Measurements from ENCODE around the gene IFRD2.
"Not testable (repeated sequence)": the region's sequence is repeated elsewhere in the genome, so short reads cannot be mapped to it uniquely, and the experiment has no call there.

IFRD2 gene

GRCh38 chr3:50272911-50273688, 19.1 kb downstream of the IFRD2 start:
- Histone ChIP-seq H3K36me3 (ENCODE audit: control insufficient read depth, insufficient read depth, low read length) (peaks cover 4% of the 10 kb centered on the region), H3K4me1 (ENCODE audit: control insufficient read depth, insufficient read depth, low read length) (peaks cover 12% of the 10 kb centered on the region), H3K9ac (ENCODE audit: low read depth, low read length) (no peak overlapping the region), H3K4me3 (ENCODE audit: low read depth, low read length) (peak overlapping the region; percentile 47), H3K9me3 (ENCODE audit: control insufficient read depth, insufficient read depth, low read length) (no peaks in the 10 kb centered on the region), H3K27me3 (ENCODE audit: control insufficient read depth, insufficient read depth, low read length) (peaks cover 44% of the 10 kb centered on the region)

DNA sequence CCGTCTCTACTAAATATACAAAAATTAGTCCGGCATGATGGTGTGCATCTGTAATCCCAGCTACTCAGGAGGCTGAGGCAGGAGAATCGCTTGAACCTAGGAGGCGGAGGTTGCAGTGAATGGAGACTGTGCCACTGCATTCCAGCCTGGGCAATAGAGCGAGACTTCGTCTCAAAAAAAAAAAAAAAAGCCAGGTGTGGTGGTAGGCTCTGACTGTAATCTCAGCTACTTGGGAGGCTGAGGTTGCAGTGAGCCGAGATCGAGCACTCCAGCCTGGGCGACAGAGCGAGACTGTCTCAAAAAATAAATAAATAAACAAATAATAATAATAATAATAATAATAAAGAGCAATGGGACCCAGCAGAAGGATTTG, 19.7 kb downstream of the IFRD2 start:
- Histone ChIP-seq H3K27me3 (ENCODE audit: control insufficient read depth, insufficient read depth, low read length) (peaks cover 42% of the 10 kb centered on the region), H3K4me1 (ENCODE audit: control insufficient read depth, insufficient read depth, low read length) (peaks cover 16% of the 10 kb centered on the region)
- not testable (repeated sequence) for H3K9me3 ChIP-seq (ENCODE audit: control insufficient read depth, insufficient read depth, low read length); H3K4me3 ChIP-seq (ENCODE audit: low read depth, low read length); H3K9ac ChIP-seq (ENCODE audit: low read depth, low read length); H3K36me3 ChIP-seq (ENCODE audit: control insufficient read depth, insufficient read depth, low read length)

- H3K27me3 ChIP-seq (ENCODE audit: control insufficient read depth, insufficient read depth, low read length), result peaks cover 34% of the 10 kb centered on the region
- H3K9me3 ChIP-seq (ENCODE audit: control insufficient read depth, insufficient read depth, low read length), result no peaks in the 10 kb centered on the region
- H3K36me3 ChIP-seq (ENCODE audit: control insufficient read depth, insufficient read depth, low read length), result peaks cover 4% of the 10 kb centered on the region
- no peak overlapping the region for H3K4me3 ChIP-seq (ENCODE audit: low read depth, low read length)
- H3K9ac ChIP-seq (ENCODE audit: low read depth, low read length), result no peak overlapping the region
- H3K4me1 ChIP-seq (ENCODE audit: control insufficient read depth, insufficient read depth, low read length), result peaks cover 17% of the 10 kb centered on the region
Observed at GRCh38 chr3:50271314-50271936, 20.8 kb downstream of the IFRD2 start.

DNA sequence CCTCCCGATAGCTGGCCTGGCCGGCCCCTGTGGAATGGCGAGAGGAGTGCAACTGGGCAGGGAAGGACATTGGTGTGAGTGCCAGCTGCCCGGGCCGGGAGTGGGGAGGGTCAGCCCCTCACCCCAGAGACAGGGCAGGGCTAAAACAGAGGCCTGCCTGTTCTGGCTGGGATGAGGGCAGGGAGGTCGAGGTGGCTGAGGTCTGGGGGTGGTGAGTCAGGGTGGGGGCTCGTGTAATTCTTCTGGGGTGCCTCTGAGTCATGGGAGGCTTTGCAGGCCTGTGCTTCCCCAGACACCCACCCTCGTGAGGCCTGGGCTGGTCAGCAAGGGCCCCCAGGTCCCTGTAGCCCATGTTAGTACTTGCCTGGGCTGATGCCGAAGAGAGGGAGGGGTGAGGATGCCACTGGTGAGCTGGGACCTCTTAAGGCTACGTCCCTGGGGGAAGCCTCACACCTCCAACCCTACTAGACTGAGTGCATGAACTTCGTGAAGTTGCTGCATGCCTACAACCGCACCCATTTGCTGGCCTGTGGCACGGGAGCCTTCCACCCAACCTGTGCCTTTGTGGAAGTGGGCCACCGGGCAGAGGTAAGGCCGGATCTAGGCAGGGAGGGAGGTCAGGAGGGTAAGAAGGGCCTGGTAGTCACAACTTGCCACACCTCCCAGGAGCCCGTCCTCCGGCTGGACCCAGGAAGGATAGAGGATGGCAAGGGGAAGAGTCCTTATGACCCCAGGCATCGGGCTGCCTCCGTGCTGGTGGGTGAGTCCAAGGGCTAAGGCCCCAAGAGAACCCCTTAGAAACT, 21.6 kb downstream of the IFRD2 start:
- H3K36me3 ChIP-seq (ENCODE audit: control insufficient read depth, insufficient read depth, low read length), result peaks cover 4% of the 10 kb centered on the region
- H3K4me3 ChIP-seq (ENCODE audit: low read depth, low read length), result no peak overlapping the region
- peaks cover 17% of the 10 kb centered on the region for H3K4me1 ChIP-seq (ENCODE audit: control insufficient read depth, insufficient read depth, low read length)
- H3K9me3 ChIP-seq (ENCODE audit: control insufficient read depth, insufficient read depth, low read length), result no peaks in the 10 kb centered on the region
- H3K27me3 ChIP-seq (ENCODE audit: control insufficient read depth, insufficient read depth, low read length), result peaks cover 27% of the 10 kb centered on the region
- no peak overlapping the region for H3K9ac ChIP-seq (ENCODE audit: low read depth, low read length)

DNA sequence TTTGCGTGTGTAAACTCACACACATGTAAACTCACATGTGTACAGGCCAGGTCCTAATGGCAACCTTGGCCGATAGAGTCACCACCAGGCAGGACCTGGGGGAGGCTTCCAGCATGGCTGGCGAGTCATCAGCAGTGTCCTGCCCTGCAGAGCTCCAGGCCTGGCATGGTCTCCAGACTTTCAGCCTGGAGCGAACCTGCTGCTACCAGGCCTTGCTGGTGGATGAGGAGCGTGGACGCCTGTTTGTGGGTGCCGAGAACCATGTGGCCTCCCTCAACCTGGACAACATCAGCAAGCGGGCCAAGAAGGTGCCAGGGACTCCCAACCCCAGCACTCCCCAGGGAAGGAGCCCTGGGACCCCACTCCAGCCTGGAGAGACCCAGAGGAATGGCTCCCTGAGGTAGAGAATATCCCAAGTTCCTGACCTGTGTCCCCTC, 22.2 kb downstream of the IFRD2 start:
- H3K36me3 ChIP-seq (ENCODE audit: control insufficient read depth, insufficient read depth, low read length), result peaks cover 4% of the 10 kb centered on the region
- H3K9me3 ChIP-seq (ENCODE audit: control insufficient read depth, insufficient read depth, low read length), result no peaks in the 10 kb centered on the region
- H3K4me1 ChIP-seq (ENCODE audit: control insufficient read depth, insufficient read depth, low read length), result peaks cover 21% of the 10 kb centered on the region
- peaks cover 21% of the 10 kb centered on the region for H3K27me3 ChIP-seq (ENCODE audit: control insufficient read depth, insufficient read depth, low read length)
- peak overlapping the region; percentile 16 for H3K9ac ChIP-seq (ENCODE audit: low read depth, low read length)
- no peak overlapping the region for H3K4me3 ChIP-seq (ENCODE audit: low read depth, low read length)

- Histone ChIP-seq H3K9ac (ENCODE audit: low read depth, low read length) (peak overlapping the region; percentile 16), H3K4me3 (ENCODE audit: low read depth, low read length) (no peak overlapping the region), H3K4me1 (ENCODE audit: control insufficient read depth, insufficient read depth, low read length) (peaks cover 21% of the 10 kb centered on the region)
Observed at GRCh38 chr3:50269460-50269859, 22.8 kb downstream of the IFRD2 start.

DNA sequence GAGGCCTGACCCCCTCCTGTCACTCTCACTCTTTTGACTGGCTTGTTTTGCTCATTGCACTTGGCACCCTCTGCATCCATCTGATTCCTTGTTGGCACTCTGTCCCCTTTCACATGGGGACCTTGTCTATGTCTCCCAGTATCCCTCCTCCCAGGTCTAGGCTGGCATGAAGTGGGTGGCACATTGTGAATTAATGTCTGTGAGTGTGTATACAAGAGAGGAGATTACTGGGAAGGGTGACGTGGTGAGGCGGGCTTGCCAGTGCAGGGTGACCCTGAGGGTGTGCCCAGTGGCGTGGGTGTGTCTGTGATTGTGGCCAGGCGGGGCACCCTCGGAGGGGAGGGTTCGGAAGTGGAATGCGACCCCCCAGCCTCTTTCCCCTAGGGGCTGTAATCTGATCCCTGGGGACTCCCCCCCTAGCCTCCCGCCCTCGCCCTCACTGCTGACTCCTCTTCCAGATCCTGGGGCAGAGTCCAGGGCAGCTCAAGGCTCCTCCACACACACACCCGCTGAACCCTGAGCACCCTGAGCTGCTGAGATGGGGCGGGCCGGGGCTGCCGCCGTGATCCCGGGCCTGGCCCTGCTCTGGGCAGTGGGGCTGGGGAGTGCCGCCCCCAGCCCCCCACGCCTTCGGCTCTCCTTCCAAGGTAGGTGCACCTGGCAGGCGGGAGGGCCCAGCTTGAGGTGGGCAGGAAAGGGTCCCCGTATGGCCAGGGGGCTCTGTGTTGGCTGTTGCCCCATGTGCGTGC, 23.4 kb downstream of the IFRD2 start, which contains the start of gene SEMA3B:
TSS of gene SEMA3B (plus strand) at position 445 of the 749 bp plus-strand sequence. CDS start at position 539, 94 bp downstream.
- no peaks in the 10 kb centered on the region for H3K9me3 ChIP-seq (ENCODE audit: control insufficient read depth, insufficient read depth, low read length)
- H3K36me3 ChIP-seq (ENCODE audit: control insufficient read depth, insufficient read depth, low read length), result peaks cover 4% of the 10 kb centered on the region
- H3K4me1 ChIP-seq (ENCODE audit: control insufficient read depth, insufficient read depth, low read length), result peaks cover 22% of the 10 kb centered on the region
- peaks cover 10% of the 10 kb centered on the region for H3K27me3 ChIP-seq (ENCODE audit: control insufficient read depth, insufficient read depth, low read length)
- H3K9ac ChIP-seq (ENCODE audit: low read depth, low read length), result peak within 1 kb of the TSS; percentile 16
- peak within 1 kb of the TSS; percentile 18 for H3K4me3 ChIP-seq (ENCODE audit: low read depth, low read length)

More at GRCh38 chr3:50269460-50269859, 22.8 kb downstream of the IFRD2 start:
- Histone ChIP-seq H3K36me3 (ENCODE audit: control insufficient read depth, insufficient read depth, low read length) (peaks cover 4% of the 10 kb centered on the region), H3K27me3 (ENCODE audit: control insufficient read depth, insufficient read depth, low read length) (peaks cover 15% of the 10 kb centered on the region), H3K9me3 (ENCODE audit: control insufficient read depth, insufficient read depth, low read length) (no peaks in the 10 kb centered on the region)

GRCh38 chr3:50268276-50268675, 24.0 kb downstream of the IFRD2 start:
- H3K36me3 ChIP-seq (ENCODE audit: control insufficient read depth, insufficient read depth, low read length), result peaks cover 4% of the 10 kb centered on the region
- no peaks in the 10 kb centered on the region for H3K9me3 ChIP-seq (ENCODE audit: control insufficient read depth, insufficient read depth, low read length)
- no peak overlapping the region for H3K9ac ChIP-seq (ENCODE audit: low read depth, low read length)
- peaks cover 26% of the 10 kb centered on the region for H3K4me1 ChIP-seq (ENCODE audit: control insufficient read depth, insufficient read depth, low read length)
- H3K4me3 ChIP-seq (ENCODE audit: low read depth, low read length), result no peak overlapping the region
- H3K27me3 ChIP-seq (ENCODE audit: control insufficient read depth, insufficient read depth, low read length), result peaks cover 4% of the 10 kb centered on the region

DNA sequence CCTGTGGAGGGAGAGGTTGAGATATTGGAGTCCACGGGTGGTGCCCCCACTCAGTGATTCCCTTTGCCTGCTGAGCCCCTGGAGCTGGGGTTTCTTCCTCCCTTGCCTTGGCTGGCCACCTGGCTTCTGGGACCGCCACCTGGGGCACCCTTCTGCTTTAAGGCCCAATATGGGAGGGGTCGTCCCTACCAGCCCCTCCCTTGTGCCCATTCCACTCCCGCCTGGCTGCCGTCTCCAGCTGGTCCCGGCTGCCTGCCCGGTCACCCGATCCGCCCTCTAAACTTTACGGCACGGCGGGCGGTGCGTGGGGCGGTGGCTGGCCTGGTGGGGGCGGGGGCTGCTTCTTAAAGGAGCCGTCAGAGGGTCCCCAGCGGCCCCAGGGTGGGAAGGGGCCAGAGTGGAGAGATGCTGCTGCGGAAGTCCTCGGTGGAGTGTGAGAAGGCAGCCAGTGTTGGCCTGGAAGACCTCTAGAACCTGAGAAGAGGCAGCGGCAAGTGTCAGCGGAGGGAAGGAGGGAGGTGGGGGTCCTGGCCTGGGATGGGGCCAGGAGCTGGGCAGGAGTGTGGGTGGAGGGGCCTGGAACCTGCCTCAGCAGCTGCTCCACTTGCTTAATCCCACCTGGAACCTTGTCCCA, 24.8 kb downstream of the IFRD2 start:
- H3K27me3 ChIP-seq (ENCODE audit: control insufficient read depth, insufficient read depth, low read length), result no peaks in the 10 kb centered on the region
- H3K4me1 ChIP-seq (ENCODE audit: control insufficient read depth, insufficient read depth, low read length), result peaks cover 26% of the 10 kb centered on the region
- H3K9ac ChIP-seq (ENCODE audit: low read depth, low read length), result peak overlapping the region; percentile 12
- H3K4me3 ChIP-seq (ENCODE audit: low read depth, low read length), result peak overlapping the region; percentile 18
- no peaks in the 10 kb centered on the region for H3K9me3 ChIP-seq (ENCODE audit: control insufficient read depth, insufficient read depth, low read length)
- peaks cover 4% of the 10 kb centered on the region for H3K36me3 ChIP-seq (ENCODE audit: control insufficient read depth, insufficient read depth, low read length)

- peak overlapping the region; percentile 12 for H3K9ac ChIP-seq (ENCODE audit: low read depth, low read length)
- H3K36me3 ChIP-seq (ENCODE audit: control insufficient read depth, insufficient read depth, low read length), result peaks cover 4% of the 10 kb centered on the region
- H3K4me1 ChIP-seq (ENCODE audit: control insufficient read depth, insufficient read depth, low read length), result peaks cover 26% of the 10 kb centered on the region
- no peaks in the 10 kb centered on the region for H3K27me3 ChIP-seq (ENCODE audit: control insufficient read depth, insufficient read depth, low read length)
- H3K9me3 ChIP-seq (ENCODE audit: control insufficient read depth, insufficient read depth, low read length), result no peaks in the 10 kb centered on the region
- peak overlapping the region; percentile 8 for H3K4me3 ChIP-seq (ENCODE audit: low read depth, low read length)
Observed at GRCh38 chr3:50266836-50267235, 25.4 kb downstream of the IFRD2 start.

- H3K27me3 ChIP-seq (ENCODE audit: control insufficient read depth, insufficient read depth, low read length), result no peaks in the 10 kb centered on the region
- H3K9me3 ChIP-seq (ENCODE audit: control insufficient read depth, insufficient read depth, low read length), result no peaks in the 10 kb centered on the region
- H3K4me3 ChIP-seq (ENCODE audit: low read depth, low read length), result no peak overlapping the region
- H3K4me1 ChIP-seq (ENCODE audit: control insufficient read depth, insufficient read depth, low read length), result peaks cover 26% of the 10 kb centered on the region
- no peak overlapping the region for H3K9ac ChIP-seq (ENCODE audit: low read depth, low read length)
- H3K36me3 ChIP-seq (ENCODE audit: control insufficient read depth, insufficient read depth, low read length), result peaks cover 4% of the 10 kb centered on the region
Observed at GRCh38 chr3:50266017-50266416, 26.2 kb downstream of the IFRD2 start.

Measured in iPS-15b (cell line).